ENCODE measurements around the gene RBM33.

- TF ChIP-seq SREBF2 (CRISPR knock-in tag; IDR thresholded peaks at IDR 0.05) (no peak), CREB1 (IDR thresholded peaks at IDR 0.05) (no peak), CREB1 (CRISPR knock-in tag; IDR thresholded peaks at IDR 0.05) (no peak), ELF1 (tag; IDR thresholded peaks at IDR 0.05) (no peak), NFXL1 (CRISPR knock-in tag; IDR thresholded peaks at IDR 0.05) (no peak), ZNF324 (CRISPR knock-in tag; IDR thresholded peaks at IDR 0.05) (no peak), CTCF (IDR thresholded peaks at IDR 0.05 in 2 of 3, conservative IDR thresholded peaks at IDR 0.05 in 1 of 3; ENCODE audit: insufficient read depth in 2 of 3, low read depth in 1 of 3, low read length in 3 of 3) (no peak), SMAD3 (CRISPR knock-in tag; conservative IDR thresholded peaks at IDR 0.05) (no peak)
Measured at GRCh38 chr7:155751409-155751808, 106.9 kb downstream of the RBM33 start.

Data from K562 (cell line).